GM18858 (cell line): ENCODE measurements around the gene ADGRG3.

ENCODE experiments used
- ATAC-seq: cut with Tn5 transposase; IDR thresholded peaks from one replicate; pipeline ENCODE4 v1.9.1; 2021; ENCODE audit not compliant: unreplicated experiment

Gene ADGRG3

DNA sequence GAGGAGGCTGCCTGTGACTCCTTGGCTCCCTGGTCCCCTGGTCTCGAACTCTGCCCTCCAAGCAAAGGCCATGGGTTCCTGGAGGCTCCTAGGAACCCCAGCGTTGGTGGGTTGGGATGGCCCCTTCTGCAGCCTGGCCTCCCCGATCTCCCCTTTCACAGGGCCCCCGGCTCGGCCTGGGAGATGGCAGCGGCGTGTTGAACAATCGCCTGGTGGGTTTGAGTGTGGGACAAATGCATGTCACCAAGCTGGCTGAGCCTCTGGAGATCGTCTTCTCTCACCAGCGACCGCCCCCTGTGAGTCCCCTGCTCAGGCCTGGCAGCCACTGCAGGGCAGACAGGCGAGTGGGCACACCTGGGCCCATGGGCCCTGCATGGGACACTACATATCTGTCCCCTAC, 10.9 kb downstream of the ADGRG3 start:
- no peak for ATAC-seq

DNA sequence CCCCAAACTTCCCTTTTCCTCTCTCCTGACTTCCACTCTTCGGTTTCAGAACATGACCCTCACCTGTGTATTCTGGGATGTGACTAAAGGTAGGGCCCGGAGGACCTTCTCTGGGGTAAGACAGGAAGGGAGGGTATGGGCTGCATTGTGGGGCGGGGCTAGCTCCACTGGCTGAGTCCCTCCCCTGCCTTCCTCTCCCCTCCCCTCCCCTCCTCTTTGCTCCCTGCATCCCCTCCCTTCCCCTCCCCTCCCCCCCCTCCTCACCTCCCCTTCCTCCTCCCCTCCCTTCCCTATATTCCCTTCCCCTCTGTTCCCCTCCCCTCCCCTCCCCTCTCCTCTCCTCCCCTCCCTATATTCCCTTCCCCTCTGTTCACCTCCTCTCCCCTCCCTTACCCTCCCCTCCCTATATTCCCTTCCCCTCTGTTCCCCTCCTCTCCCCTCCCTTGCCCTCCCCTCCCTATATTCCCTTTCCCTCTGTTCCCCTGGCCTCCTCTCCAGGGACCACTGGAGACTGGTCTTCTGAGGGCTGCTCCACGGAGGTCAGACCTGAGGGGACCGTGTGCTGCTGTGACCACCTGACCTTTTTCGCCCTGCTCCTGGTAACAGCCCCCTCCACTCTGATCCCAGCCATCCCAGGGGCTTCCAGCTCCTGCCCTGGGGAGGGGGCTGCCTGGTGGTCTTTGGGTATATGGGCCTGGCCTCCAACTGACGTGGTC, 11.8 kb downstream of the ADGRG3 start:
- ATAC-seq = no peak

GRCh38 chr16:57680842-57681375, 12.8 kb downstream of the ADGRG3 start:
- ATAC-seq = no peak

GRCh38 chr16:57681950-57682728, 14.0 kb downstream of the ADGRG3 start:
- no peak for ATAC-seq

DNA sequence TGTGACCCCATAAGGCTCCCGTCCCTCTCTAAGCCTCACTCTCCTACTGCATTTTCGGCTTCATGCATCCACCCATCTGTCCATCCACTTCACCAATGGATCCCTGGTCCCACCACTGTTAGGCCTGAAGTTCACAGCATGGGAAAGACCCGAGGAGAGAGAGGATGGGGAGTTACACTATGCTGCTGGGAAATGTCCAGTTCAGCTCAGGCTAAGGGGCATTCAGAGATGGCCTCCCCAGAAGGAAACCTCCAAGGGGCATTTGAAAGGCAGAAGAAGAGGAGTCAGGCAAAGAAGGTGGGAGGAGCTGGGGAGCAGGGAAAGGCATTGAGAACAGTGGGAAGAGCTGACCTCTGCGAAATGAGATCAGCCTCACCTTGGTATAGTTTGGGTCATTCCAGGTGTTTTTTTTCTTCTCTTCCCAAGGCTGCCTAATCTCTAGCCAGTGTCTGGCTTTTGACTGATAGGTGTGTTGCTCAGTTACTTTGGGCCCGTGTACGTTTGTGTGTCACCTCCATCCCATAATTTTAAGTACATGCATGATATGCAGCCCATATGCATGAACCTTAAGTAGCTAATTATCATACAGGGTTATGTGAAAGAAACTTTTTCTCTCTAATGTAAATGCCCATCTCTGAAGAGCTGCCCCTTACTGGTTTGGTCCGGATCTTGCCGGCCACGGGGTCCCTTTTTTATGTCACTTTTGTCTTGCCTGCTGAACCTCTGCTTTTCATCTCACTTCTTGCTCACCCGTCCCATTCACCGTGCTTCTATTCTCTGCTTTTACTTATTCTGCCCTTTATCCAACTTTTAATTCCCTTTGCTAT, 14.9 kb downstream of the ADGRG3 start:
- ATAC-seq = no peak

DNA sequence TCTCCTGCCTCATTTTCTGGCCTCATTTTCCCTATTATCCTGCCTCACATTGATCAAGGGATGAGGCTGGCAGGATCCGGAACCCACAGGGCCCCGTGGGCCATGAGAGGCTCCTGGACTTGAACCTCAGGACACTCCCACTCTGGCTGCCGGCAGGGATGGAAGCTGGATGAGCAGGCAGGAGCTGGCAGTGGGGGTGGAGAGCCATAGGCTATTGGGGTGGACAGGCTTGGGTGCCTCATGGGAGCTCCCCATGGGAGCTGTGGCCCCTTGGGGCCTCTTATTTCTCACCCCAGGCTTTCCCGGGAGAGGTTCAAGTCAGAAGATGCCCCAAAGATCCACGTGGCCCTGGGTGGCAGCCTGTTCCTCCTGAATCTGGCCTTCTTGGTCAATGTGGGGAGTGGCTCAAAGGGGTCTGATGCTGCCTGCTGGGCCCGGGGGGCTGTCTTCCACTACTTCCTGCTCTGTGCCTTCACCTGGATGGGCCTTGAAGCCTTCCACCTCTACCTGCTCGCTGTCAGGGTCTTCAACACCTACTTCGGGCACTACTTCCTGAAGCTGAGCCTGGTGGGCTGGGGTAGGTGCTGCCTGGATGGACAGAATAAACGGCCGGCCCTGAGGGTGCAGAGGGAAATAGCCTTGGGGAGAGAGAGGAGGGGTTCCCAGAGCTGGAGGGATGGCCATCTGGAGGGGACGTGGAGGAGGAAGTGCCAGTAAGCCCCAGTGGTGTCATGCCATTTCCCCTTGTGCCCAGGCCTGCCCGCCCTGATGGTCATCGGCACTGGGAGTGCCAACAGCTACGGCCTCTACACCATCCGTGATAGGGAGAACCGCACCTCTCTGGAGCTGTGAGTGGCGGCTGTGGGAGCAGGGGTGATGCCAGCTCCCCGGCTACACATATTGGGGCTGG, 15.8 kb downstream of the ADGRG3 start:
- ATAC-seq = no peak

GRCh38 chr16:57684626-57685358, 16.7 kb downstream of the ADGRG3 start:
- no peak for ATAC-seq

- ATAC-seq = no peak
Observed at GRCh38 chr16:57685633-57686032, 17.5 kb downstream of the ADGRG3 start.

GRCh38 chr16:57686577-57686976, 18.5 kb downstream of the ADGRG3 start:
- no peak for ATAC-seq

- ATAC-seq = no peak
Observed at GRCh38 chr16:57687363-57687929, 19.3 kb downstream of the ADGRG3 start.

DNA sequence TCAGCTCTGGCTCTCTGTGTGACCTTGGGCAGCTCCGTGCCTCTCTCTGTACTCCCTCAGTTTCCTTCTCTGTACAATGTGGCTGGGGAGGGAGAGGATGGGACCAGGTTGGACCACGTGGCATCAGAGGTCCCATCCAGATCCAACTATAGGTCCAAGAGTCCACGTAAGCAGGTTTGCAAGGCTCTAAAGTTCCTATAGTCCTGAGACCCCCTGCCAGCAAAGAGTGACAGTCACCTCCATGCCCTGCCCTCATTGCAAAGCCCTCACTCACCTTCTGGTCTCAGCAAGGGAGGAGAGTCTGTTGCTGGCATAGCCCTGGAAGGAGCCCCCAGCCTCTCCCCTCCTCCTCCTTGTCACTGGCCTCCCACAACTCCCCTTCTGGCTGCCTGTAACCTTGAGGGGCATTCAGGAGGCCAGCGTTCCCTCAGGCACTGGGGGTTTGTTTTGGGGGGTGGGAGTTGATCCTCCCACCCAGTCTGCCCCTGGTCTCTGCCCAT, 20.4 kb downstream of the ADGRG3 start:
- ATAC-seq = no peak

DNA sequence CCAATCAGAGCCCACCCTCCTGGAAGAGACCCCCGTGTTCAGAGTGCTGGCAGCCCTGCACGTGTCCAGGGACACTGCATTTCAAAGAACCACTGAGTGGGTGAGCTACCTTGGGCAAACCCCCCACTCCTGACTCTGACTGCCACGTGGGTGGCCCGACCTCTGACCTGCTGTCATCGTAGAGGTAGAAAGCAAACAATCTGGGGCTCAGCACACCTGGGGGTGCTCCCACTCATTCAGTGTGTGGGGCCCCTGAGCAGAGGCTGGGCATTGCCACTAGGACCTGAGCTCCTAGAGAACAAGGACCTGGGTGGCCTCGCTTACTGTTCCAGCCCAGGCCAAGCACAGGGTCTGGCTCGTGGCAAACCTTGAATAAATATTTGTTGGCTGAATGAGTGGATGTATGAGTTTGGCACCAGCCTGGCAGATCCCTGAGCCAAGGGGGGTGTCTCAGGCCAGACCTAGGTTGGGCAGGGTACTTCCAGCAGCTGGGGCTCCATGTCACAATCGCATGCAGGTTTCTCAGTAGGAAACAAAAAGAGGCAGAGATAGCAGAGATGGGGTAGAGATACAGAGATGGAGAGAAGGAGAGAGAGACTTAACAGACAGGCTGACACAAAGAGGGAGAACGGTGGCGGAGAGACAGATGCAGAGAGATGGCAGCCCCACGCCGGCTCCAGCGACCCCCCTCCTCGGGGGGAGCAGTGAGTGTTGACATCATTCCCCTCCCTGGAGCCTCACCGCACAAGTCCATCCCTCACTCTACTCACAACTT, 21.1 kb downstream of the ADGRG3 start:
- ATAC-seq = no peak

- ATAC-seq = peak; percentile 69
Observed at GRCh38 chr16:57689762-57690558, 21.9 kb downstream of the ADGRG3 start.

GRCh38 chr16:57690782-57691471, 22.8 kb downstream of the ADGRG3 start:
- ATAC-seq = no peak

DNA sequence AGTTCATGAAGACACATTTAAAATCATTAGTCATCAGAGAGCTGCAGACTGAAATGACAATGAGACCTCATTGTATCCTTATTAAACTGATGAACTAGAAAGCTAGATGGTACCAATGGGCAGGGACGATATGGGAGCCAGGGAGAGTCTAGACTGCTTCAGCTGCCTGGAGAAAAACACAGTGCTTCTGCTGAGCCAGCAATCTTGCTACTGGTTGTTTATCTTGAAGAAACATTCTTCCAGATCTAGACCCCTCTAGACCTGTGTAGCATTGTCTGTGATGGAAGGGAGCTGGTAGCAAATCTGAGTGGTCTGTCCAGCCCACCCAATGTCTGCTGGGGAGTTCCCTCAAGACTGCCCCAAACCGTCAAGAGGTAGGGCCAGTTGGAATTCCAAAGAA, 24.5 kb downstream of the ADGRG3 start:
- ATAC-seq = no peak

GRCh38 chr16:57693550-57693949, 25.4 kb downstream of the ADGRG3 start:
- ATAC-seq = no peak

DNA sequence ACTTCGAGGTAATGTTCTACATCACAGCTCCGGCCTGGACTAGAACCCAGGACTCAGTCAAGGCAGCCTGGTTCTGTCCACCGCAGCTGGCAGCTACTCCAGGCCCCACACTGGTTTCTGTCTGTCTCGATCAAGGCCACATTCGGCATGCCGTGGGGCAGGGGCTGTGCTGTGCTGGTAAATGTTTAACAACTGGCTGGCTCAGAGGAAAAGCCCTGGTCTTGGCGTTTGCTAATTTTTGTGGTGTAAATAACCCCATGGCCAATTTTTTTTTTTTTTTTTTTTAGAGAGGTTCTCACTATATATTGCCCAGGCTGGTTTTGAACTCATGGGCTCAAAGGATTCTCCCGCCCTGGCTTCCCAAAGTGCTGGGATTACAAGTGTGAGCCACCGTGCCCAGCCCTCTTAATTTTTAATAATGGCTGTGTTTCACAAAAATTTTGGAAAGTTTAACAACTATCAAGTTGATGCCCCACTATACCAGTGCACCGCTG, 26.2 kb downstream of the ADGRG3 start:
- ATAC-seq = no peak
